Upper lobe of left lung (tissue), 4 donors: ENCODE results near the gene APOBEC3B.

Experiments used
- CTCF ChIP-seq, 6 experiments: fragments of 450-650 bp in 4 of 6; fragments of 200-600 bp in 2 of 6; sonication (generic) in 2 of 6; IDR thresholded peaks; one replicate each; pipeline ENCODE4 v1.5.1; 2016 to 2019; ENCODE audit warnings: antibody characterized with exemption in 6 of 6
- EP300 ChIP-seq, 4 donors: sonication (generic); formaldehyde crosslinking; IDR thresholded peaks; one replicate each; pipeline ENCODE4 v1.5.1; 2017; ENCODE audit warnings: antibody characterized with exemption in 4 of 4, control low read depth in 2 of 4
- POLR2A ChIP-seq, 4 donors: fragments of 450-650 bp; IDR thresholded peaks; one replicate each; pipeline ENCODE4 v1.5.1; 2016 to 2017; ENCODE audit warnings: antibody characterized with exemption in 4 of 4, mild to moderate bottlenecking in 2 of 4
- POLR2AphosphoS5 ChIP-seq, 2 donors: sonication (generic); formaldehyde crosslinking; IDR thresholded peaks; one replicate each; pipeline ENCODE4 v1.5.1; 2017; ENCODE audit warnings: antibody characterized with exemption in 2 of 2

- TF ChIP-seq POLR2A (IDR thresholded peaks at IDR 0.05) (no peak), CTCF (IDR thresholded peaks at IDR 0.05) (no peak), POLR2AphosphoS5 (IDR thresholded peaks at IDR 0.05) (no peak), EP300 (IDR thresholded peaks at IDR 0.05) (no peak)
These were observed 22.6 kb upstream of the APOBEC3B start for GRCh38 chr22:38959590-38959989.
